ENCODE results near the gene CHST2.

DNA sequence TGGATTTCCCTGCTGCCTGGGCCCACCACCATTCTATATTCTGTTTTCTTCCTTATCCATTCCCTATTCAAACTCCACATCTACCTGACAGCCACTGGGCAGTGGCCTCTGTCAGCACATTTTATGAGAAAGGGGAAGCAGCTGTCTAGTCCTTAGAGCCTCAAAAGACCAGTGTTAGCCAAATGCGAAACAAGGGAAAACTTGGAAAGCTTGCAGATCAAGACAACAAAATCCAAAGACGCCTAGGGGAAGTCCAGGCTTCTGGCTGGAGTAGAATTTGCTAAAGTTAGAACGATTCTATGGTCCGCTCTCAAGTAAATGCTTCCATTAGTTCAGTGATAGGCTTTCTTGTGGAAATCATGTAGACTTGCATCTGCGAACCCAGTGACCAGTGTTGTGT is 39.4 kb upstream of the CHST2 start:
- TF ChIP-seq, protein P1, sequence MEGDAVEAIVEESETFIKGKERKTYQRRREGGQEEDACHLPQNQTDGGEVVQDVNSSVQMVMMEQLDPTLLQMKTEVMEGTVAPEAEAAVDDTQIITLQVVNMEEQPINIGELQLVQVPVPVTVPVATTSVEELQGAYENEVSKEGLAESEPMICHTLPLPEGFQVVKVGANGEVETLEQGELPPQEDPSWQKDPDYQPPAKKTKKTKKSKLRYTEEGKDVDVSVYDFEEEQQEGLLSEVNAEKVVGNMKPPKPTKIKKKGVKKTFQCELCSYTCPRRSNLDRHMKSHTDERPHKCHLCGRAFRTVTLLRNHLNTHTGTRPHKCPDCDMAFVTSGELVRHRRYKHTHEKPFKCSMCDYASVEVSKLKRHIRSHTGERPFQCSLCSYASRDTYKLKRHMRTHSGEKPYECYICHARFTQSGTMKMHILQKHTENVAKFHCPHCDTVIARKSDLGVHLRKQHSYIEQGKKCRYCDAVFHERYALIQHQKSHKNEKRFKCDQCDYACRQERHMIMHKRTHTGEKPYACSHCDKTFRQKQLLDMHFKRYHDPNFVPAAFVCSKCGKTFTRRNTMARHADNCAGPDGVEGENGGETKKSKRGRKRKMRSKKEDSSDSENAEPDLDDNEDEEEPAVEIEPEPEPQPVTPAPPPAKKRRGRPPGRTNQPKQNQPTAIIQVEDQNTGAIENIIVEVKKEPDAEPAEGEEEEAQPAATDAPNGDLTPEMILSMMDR (IDR thresholded peaks at IDR 0.05), result no peak
- TF ChIP-seq POLR2A (IDR thresholded peaks at IDR 0.05) (no peak), POLR2AphosphoS5 (IDR thresholded peaks at IDR 0.05) (no peak)
